Measurements from ENCODE around the gene ABI3. TPM values are rescaled to one million over a fixed set of nuclear protein-coding genes. Genes with fewer than 3 reads are reported as not detected.

ABI3 gene
- total and polyA plus RNA-seq, 9 donors: 3.1 to 5.9 (median 4.7) TPM

DNA sequence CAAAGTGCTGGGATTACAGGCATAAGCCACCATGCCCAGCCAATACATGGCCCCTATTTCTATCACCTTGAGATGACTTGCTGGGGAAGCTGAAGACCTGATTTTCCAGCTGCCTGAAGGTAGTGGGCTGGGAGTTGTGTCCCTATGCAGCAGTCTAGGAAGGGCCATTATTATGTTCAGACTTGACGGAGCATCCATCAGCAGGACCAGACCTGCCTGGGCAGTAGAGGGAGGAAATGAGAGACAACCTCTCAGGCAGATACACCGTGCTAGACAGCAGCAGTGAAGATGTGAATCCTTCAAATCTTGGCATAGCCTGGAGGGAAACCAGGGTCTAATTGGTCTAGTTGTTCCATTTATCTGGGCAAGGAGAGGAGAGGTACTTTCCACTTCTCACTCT, 55.7 kb downstream of the ABI3 start:
- peaks cover 2% of the 10 kb centered on the region for H3K27me3 ChIP-seq (ENCODE audit: control insufficient read depth, insufficient read depth, low read length)
- no peak overlapping the region for H3K4me3 ChIP-seq (ENCODE audit: low read length)
- no peaks in the 10 kb centered on the region for H3K36me3 ChIP-seq (ENCODE audit: control insufficient read depth, insufficient read depth, low read length)
- H3K27ac ChIP-seq (ENCODE audit: low read length): no peak overlapping the region
- WGBS (ENCODE audit: insufficient coverage): 92% methylated on average over 2 of the region's 2 CpGs
- H3K9me3 ChIP-seq (replicated peaks; ENCODE audit: control insufficient read depth, low read depth, low read length): no peaks in the 10 kb centered on the region
- no peak for DNase-seq
- H3K4me1 ChIP-seq (ENCODE audit: control insufficient read depth, insufficient read depth, low read length): no peaks in the 10 kb centered on the region

DNA sequence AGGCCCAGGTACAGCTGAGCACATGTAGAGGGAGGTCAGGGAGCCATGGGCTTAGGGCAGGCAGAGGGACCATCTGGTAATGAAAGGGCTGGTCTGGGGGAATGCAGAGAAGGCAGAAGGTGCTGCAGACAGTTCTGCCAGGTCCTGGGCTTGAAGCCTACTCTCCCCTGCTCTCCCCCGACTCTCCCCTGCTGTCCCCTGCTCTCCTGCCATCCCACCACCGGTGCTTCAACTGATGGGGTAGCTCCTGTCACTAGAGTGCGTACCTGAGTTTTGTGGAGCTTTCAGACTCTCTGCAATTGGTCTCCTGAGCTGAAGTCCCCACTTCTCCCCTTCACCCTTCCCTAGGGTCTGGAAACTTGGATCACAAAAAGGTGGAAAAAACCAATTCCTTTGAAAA, 57.4 kb downstream of the ABI3 start:
- H3K27ac ChIP-seq (ENCODE audit: low read length): no peak overlapping the region
- no peaks in the 10 kb centered on the region for H3K9me3 ChIP-seq (replicated peaks; ENCODE audit: control insufficient read depth, low read depth, low read length)
- WGBS (ENCODE audit: insufficient coverage): 84% methylated on average over 3 of the region's 3 CpGs
- no peak for DNase-seq
- no peak overlapping the region for H3K4me3 ChIP-seq (ENCODE audit: low read length)
- H3K4me1 ChIP-seq (ENCODE audit: control insufficient read depth, insufficient read depth, low read length): no peaks in the 10 kb centered on the region
- H3K27me3 ChIP-seq (ENCODE audit: control insufficient read depth, insufficient read depth, low read length): peaks cover 2% of the 10 kb centered on the region
- no peaks in the 10 kb centered on the region for H3K36me3 ChIP-seq (ENCODE audit: control insufficient read depth, insufficient read depth, low read length)

DNA sequence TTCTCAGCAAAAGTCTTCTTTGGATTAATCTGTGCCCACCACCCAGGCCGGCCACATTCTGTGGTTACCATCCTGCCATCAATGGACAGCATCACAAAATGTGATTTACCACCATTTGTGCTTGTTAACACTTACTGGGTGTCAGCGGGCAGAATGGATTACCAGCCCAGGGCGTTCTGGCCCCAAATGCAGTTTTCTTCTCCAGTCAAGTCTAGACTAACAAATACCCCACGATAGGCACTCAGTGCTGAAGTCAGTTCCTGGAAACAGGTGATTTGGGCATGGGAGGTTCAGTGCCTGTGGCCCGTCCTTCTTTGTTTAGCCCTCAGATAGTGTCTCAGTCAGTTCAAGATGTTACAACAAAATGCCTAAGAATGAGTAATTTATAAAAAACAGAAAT, 58.8 kb downstream of the ABI3 start:
- H3K9me3 ChIP-seq (replicated peaks; ENCODE audit: control insufficient read depth, low read depth, low read length): no peaks in the 10 kb centered on the region
- H3K36me3 ChIP-seq (ENCODE audit: control insufficient read depth, insufficient read depth, low read length): no peaks in the 10 kb centered on the region
- WGBS (ENCODE audit: insufficient coverage): 48% methylated on average over 2 of the region's 5 CpGs
- H3K27ac ChIP-seq (ENCODE audit: low read length): no peak overlapping the region
- no peak overlapping the region for H3K4me3 ChIP-seq (ENCODE audit: low read length)
- H3K27me3 ChIP-seq (ENCODE audit: control insufficient read depth, insufficient read depth, low read length): peaks cover 2% of the 10 kb centered on the region
- DNase-seq: no peak
- H3K4me1 ChIP-seq (ENCODE audit: control insufficient read depth, insufficient read depth, low read length): no peaks in the 10 kb centered on the region

Other genes starting within 250 kb of the ABI3 start
- not detected for gene GIP, start 242.1 kb upstream of the ABI3 start, total RNA-seq
- 1 to 10 TPM in 1 of 8 donors, under 1 TPM in 1, not detected in 6; 0.63 to 4.2 TPM for gene GIP, start 242.1 kb upstream of the ABI3 start, polyA plus RNA-seq (ENCODE audit: insufficient read depth in 1 of 8, insufficient read length in 8 of 8, low replicate concordance in 1 of 8)
- 9.4 TPM for gene IGF2BP1, start 213.3 kb upstream of the ABI3 start, total RNA-seq
- 10 to 100 TPM in 7 of 8 donors, 1 to 10 TPM in 1; 9.9 to 21.6 (median 17.0) TPM for gene IGF2BP1, start 213.3 kb upstream of the ABI3 start, polyA plus RNA-seq (ENCODE audit: insufficient read depth in 1 of 8, insufficient read length in 8 of 8, low replicate concordance in 1 of 8)
- under 0.01 TPM for gene B4GALNT2, start 77.9 kb upstream of the ABI3 start, total RNA-seq
- gene B4GALNT2, start 77.9 kb upstream of the ABI3 start, polyA plus RNA-seq (ENCODE audit: insufficient read depth in 1 of 8, insufficient read length in 8 of 8, low replicate concordance in 1 of 8): under 1 TPM; 0.06 to 0.21 (median 0.12) TPM
- 0.89 TPM for gene GNGT2, start 133 bp upstream of the ABI3 start, total RNA-seq
- 1 to 10 TPM in 5 of 8 donors, under 1 TPM in 3; 0.57 to 1.7 (median 1.2) TPM for gene GNGT2, start 133 bp upstream of the ABI3 start, polyA plus RNA-seq (ENCODE audit: insufficient read depth in 1 of 8, insufficient read length in 8 of 8, low replicate concordance in 1 of 8)
- 7.5 TPM for gene PHOSPHO1, start 20.1 kb downstream of the ABI3 start, total RNA-seq
- gene PHOSPHO1, start 20.1 kb downstream of the ABI3 start, polyA plus RNA-seq (ENCODE audit: insufficient read depth in 1 of 8, insufficient read length in 8 of 8, low replicate concordance in 1 of 8): 10 to 100 TPM in 7 of 8 donors, 1 to 10 TPM in 1; 6.4 to 22.3 (median 12.7) TPM
- 34.7 TPM for gene ZNF652, start 151.5 kb downstream of the ABI3 start, total RNA-seq
- 10 to 100 TPM; 12.6 to 19.6 (median 16.8) TPM for gene ZNF652, start 151.5 kb downstream of the ABI3 start, polyA plus RNA-seq (ENCODE audit: insufficient read depth in 1 of 8, insufficient read length in 8 of 8, low replicate concordance in 1 of 8)
- gene PHB1, start 204.2 kb downstream of the ABI3 start, total RNA-seq: 111 TPM
- 100 to 1,000 TPM; 141 to 178 (median 150) TPM for gene PHB1, start 204.2 kb downstream of the ABI3 start, polyA plus RNA-seq (ENCODE audit: insufficient read depth in 1 of 8, insufficient read length in 8 of 8, low replicate concordance in 1 of 8)

All from muscle of leg (tissue), 11 donors.